Activated naive CD8-positive, alpha-beta T cell (primary cell): ENCODE results near the gene POLQ.
"Not testable (repeated sequence)": the region's sequence is repeated elsewhere in the genome, so short reads cannot be mapped to it uniquely, and the experiment has no call there.

ENCODE experiments used
- H3K27ac Mint-ChIP-seq: one replicate; pipeline ENCODE4 v1.8.0; 2021; ENCODE audit warnings: mixed read lengths
- H3K27me3 Mint-ChIP-seq: one replicate; pipeline ENCODE4 v1.8.0; 2021; ENCODE audit warnings: mixed read lengths
- H3K36me3 Mint-ChIP-seq: one replicate; pipeline ENCODE4 v1.8.0; 2021; ENCODE audit warnings: mixed read lengths
- H3K4me1 Mint-ChIP-seq: one replicate; pipeline ENCODE4 v1.8.0; 2021; ENCODE audit warnings: low read depth, mixed read lengths
- H3K4me3 Mint-ChIP-seq: one replicate; pipeline ENCODE4 v1.8.0; 2021; ENCODE audit warnings: mild to moderate bottlenecking, mixed read lengths
- H3K9me3 Mint-ChIP-seq: one replicate; pipeline ENCODE4 v1.8.0; 2021; ENCODE audit warnings: low read depth, mixed read lengths

Gene POLQ

DNA sequence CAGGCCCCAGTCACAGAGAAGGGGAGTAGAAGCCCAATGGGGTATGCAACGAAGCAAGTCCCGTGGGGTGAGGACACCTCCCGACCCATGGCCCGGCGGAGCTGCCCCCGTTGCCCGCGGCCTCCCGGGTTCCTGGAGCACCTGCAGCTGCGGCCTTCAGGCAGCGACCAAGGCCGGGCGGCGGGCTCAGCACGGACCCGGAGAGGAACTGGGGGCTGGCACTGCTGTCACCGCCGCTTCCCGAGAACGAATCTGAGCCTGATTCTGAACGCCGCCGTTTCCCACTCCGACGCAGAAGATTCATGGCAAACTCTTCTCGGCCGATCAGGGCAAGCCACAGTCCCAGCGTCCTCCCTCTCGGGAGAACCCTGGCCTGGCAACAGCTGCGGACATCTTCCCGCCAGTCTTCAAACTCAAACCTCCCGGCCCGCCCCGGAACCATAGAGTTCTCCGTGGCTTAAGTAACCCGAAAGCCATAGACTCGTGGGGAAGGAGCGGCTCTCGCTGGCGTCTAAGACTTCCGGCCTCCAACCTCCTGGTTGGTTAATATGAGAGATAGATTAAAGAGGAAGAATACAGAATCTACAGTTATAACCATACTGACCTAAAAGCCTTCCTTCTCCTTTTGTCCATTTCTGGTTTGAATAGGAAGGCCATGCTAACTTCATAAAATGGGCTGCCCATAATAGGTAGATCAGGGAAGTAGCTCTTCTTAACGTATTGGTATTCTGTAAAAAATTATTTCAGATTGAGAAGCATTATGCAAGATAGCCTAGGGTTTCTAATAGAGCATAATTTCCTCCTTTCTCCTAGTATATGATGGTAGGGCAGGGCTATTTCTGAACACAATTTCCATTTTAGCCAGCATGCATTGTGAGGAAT, at the start of gene POLQ:
TSS of gene POLQ (minus strand) at position 415 of the 882 bp plus-strand sequence. CDS start at position 304, 111 bp downstream.
- peak within 1 kb of the TSS; percentile 95 for H3K4me3 Mint-ChIP-seq
- no peaks in the 10 kb centered on the region for H3K27me3 Mint-ChIP-seq
- no peaks in the 10 kb centered on the region for H3K36me3 Mint-ChIP-seq
- no peaks in the 10 kb centered on the region for H3K9me3 Mint-ChIP-seq
- peak within 1 kb of the TSS; percentile 96 for H3K27ac Mint-ChIP-seq
- peaks cover 8% of the 10 kb centered on the region for H3K4me1 Mint-ChIP-seq

DNA sequence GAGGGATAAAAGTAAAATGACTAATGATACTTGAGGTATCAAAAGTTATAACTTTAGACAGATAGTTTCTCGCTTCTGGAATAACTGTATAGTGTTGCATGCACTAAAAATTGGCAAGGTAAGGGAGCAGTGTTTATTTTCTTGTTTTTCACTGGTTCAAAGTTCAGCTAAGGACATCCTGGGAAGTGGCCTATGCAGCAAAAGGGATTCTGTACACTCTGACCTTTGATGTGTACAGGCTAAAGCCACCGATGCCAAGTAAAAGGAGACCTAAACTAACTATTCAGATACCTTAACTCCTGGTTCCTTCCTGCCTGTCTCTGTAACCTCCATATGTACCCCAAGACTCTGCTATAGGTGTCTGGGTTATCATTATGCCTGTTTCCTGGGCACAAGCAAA, 49.1 kb upstream of the POLQ start:
- Mint-ChIP-seq H3K36me3 (no peaks in the 10 kb centered on the region), H3K4me3 (no peak overlapping the region), H3K4me1 (no peaks in the 10 kb centered on the region), H3K27me3 (no peaks in the 10 kb centered on the region), H3K9me3 (no peaks in the 10 kb centered on the region), H3K27ac (no peak overlapping the region)

DNA sequence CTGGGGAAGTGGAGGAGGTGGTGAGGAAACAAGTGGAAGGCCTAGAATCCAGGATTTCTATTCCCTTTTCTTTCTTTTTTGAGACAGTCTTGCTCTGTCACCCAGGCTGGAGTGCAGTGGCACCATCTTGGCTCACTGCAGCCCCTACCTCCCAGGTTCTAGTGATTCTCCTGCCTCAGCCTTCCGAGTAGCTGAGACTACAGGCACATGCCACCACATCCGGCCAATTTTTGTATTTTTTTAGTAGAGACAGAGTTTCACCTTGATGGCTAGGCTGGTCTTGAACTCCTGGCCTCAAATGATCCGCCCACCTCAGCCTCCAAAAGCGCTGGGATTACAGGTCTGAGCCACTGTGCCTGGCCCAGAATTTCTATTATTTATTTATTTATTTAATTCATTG, 48.0 kb upstream of the POLQ start:
- not testable (repeated sequence) for H3K4me3 Mint-ChIP-seq, H3K9me3 Mint-ChIP-seq, H3K27me3 Mint-ChIP-seq, H3K4me1 Mint-ChIP-seq, H3K27ac Mint-ChIP-seq, H3K36me3 Mint-ChIP-seq

DNA sequence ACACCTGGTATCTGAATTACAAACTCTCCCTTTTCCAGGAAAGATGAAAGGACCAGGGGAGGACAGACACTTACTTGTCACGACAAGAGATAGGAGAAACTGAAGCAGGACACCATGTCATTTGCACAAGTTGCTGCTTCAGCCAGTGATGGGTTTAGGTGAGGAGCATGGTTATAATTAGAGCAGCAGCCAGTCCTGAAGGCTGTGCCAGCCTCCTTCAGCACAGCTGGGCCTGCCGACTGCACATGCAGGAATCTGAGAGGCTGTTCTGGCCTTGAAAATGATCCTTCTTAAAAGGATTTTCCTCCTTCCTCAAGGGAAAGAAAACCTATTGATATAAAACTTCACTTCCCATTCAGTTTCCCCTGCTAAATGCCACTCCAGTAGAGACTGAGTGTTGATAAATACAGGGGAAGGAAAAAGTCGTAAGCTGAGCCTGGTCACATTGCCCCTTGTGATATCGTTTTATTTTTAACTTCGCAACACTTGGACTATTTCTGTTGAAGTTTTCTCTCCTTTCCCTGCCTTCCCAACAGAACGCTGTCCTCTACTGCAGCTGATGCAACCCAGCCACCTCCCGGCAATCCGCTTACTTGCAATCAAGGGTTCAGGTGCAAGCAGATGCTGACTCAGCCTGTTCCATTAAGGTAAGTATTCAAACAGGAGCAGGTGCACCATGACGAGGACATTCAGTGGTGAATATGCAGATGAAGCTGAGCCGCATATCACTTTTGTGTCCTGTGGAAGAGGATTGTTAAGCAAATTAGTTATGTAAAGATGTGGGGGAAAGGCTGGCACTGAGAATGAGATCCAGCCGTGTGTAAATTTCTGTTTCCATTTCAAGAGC, 47.3 kb upstream of the POLQ start, which contains the start of gene FBXO40:
TSS of gene FBXO40 (plus strand) at position 524 of the 847 bp plus-strand sequence. CDS start 27,197 bp downstream, outside the sequence.
- no peaks in the 10 kb centered on the region for H3K27me3 Mint-ChIP-seq
- no peak within 1 kb of the TSS for H3K4me3 Mint-ChIP-seq
- no peaks in the 10 kb centered on the region for H3K4me1 Mint-ChIP-seq
- H3K27ac Mint-ChIP-seq, result no peak within 1 kb of the TSS
- H3K9me3 Mint-ChIP-seq, result no peaks in the 10 kb centered on the region
- no peaks in the 10 kb centered on the region for H3K36me3 Mint-ChIP-seq

DNA sequence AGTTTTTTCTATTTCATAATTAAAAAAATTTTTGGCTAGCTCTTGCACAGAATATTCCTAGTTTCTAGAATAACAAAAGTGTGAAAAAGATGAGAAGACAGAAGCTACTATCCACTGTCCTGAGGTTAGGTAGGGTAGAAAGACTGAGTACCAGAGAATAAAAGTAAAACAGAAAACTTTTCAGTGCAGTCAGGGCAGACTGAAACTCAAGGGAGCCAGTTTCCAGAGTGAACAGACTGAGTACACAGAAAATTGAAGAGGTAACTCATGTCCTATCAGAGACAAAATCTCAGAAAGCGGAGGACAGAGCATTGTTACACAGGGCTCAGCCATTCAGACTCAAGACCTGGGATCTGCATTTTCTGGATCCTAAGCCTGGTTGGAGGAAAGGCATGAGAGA, 38.6 kb upstream of the POLQ start:
- no peaks in the 10 kb centered on the region for H3K36me3 Mint-ChIP-seq
- H3K4me3 Mint-ChIP-seq, result no peak overlapping the region
- peaks cover 1% of the 10 kb centered on the region for H3K27me3 Mint-ChIP-seq
- no peak overlapping the region for H3K27ac Mint-ChIP-seq
- H3K4me1 Mint-ChIP-seq, result no peaks in the 10 kb centered on the region
- no peaks in the 10 kb centered on the region for H3K9me3 Mint-ChIP-seq

DNA sequence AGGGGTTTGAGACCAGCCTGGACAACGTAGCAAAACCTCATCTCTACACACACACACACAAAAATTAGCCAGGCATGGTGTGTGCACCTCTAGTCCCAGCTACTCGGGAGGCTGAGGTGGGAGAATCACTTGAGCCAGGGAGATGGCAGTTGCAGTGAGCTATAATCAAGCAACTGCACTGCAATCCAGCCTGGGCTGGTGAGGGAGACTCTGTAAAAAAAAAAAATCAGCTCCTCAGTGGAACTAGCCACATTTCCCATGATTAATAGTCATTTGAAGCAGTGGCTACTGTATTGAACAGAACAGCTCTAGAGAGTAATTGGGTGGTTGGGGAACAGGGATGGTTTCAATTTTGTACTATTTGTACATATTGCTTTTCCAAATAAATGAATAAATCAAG, 35.9 kb upstream of the POLQ start:
- H3K27me3 Mint-ChIP-seq, result peaks cover 1% of the 10 kb centered on the region
- no peak overlapping the region for H3K4me3 Mint-ChIP-seq
- H3K4me1 Mint-ChIP-seq, result no peaks in the 10 kb centered on the region
- no peaks in the 10 kb centered on the region for H3K9me3 Mint-ChIP-seq
- H3K27ac Mint-ChIP-seq, result no peak overlapping the region
- H3K36me3 Mint-ChIP-seq, result no peaks in the 10 kb centered on the region

DNA sequence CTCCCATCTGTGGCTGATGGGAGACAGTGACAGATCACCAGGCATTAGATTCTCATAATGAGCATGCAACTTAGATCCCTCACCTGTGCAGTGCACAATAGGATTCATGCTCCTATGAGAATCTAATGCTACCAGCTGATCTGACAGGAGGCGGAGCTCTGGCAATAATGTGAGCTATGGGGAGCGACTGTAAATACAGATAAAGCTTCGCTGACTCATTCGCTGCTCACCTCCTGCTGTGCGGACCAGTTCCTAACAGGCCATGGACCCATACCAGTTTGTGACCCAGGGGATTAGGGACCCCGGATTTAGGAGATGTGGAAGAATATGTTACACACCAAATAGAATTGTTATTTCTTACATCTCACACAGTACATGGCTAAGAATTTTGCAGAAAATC, 28.7 kb upstream of the POLQ start:
- H3K9me3 Mint-ChIP-seq, result no peaks in the 10 kb centered on the region
- no peaks in the 10 kb centered on the region for H3K4me1 Mint-ChIP-seq
- no peak overlapping the region for H3K4me3 Mint-ChIP-seq
- H3K27me3 Mint-ChIP-seq, result no peaks in the 10 kb centered on the region
- H3K36me3 Mint-ChIP-seq, result no peaks in the 10 kb centered on the region
- no peak overlapping the region for H3K27ac Mint-ChIP-seq

DNA sequence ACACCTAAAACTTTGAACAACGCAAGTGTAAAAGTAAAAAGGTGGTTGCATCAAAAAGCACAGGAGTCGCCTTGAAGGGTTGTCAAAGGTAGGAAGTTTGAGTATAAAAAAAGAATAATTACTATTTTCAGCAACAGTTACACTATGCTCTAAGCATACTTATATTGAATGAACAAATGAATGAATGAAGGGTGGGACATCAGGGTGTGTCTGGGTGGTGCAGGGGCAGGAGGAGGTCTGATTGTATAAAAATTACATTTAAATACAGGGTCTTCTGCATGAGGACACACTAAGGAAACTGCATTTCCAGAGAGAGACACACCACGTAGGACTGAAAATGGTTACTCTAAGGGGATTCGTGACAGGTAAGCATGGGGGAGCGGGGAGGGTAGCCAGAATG, 21.9 kb upstream of the POLQ start, which contains the start of gene ARGFX:
TSS of gene ARGFX (plus strand) at position 301 of the 400 bp plus-strand sequence. CDS start 2,765 bp downstream, outside the sequence.
- H3K27ac Mint-ChIP-seq, result no peak within 1 kb of the TSS
- H3K4me3 Mint-ChIP-seq, result no peak within 1 kb of the TSS
- H3K36me3 Mint-ChIP-seq, result no peaks in the 10 kb centered on the region
- H3K9me3 Mint-ChIP-seq, result no peaks in the 10 kb centered on the region
- no peaks in the 10 kb centered on the region for H3K27me3 Mint-ChIP-seq
- no peaks in the 10 kb centered on the region for H3K4me1 Mint-ChIP-seq

DNA sequence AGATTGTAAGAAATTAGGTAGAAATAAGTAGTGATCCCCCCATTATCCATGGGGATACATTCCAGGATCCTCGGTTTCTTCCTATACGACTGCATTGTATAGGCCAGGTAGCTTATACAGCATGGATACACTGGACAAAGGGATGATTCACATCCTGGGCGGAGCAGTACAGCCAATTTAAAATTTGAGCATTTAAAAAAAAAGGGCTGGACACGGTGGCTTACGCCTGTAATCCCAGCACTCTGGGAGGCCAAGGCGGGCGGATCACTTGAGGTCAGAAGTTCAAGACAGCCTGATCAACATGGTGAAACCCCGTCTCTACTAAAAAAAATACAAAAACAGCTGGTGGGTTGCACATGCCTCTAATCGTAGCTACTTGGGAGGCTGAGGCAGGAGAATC, 21.0 kb upstream of the POLQ start:
- H3K4me3 Mint-ChIP-seq, result no peak overlapping the region

DNA sequence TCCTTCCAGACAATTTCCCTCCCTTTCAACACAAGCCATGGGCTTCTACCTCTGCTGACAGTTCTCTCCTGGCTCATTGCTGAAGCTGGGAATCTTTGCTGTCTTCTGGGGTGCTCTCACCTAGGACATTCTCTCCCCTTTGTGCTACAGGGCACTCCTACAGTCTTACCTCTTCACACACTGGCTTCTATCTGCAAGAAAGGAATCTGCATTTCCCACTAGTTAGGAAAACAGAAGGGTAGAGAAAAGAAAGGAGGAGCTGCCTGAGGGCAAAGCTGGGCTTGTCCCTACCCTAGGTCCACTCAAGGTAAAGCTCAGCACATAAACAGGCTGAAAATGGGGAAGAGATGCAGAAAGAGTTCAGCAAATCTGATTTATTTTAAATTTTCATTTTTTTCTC, 16.4 kb upstream of the POLQ start:
- Mint-ChIP-seq H3K4me1 (no peaks in the 10 kb centered on the region), H3K9me3 (no peaks in the 10 kb centered on the region), H3K4me3 (no peak overlapping the region), H3K27me3 (peaks cover 4% of the 10 kb centered on the region), H3K27ac (no peak overlapping the region), H3K36me3 (no peaks in the 10 kb centered on the region)

More for the DNA sequence above, 21.0 kb upstream of the POLQ start:
- Mint-ChIP-seq H3K27me3 (no peaks in the 10 kb centered on the region), H3K9me3 (no peaks in the 10 kb centered on the region), H3K36me3 (no peaks in the 10 kb centered on the region), H3K27ac (no peak overlapping the region), H3K4me1 (no peaks in the 10 kb centered on the region)

DNA sequence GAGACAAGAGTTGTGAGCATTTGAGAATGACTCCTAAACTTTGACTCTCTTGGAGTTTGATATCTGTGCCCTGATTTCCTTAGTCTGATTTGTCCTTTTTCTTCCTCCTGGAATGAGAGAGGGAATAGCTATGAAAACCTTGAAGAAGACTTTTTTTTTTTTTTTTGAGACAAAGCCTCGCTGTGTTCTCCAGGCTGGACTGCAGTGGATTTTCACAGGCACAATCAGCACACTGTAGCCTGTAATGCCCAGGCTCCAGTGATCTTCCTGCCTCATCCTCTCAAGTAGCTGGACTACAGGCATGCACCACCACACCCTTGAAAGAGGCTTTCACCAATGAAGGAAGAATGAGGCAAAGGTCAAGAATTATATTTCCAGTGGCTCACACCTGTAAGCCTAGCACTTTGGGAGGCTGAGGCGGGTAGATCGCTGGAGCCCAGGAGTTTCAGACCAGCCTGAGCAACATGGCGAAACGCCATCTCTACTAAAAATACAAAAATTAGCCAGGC, 11.7 kb upstream of the POLQ start:
- no peak overlapping the region for H3K4me3 Mint-ChIP-seq
- no peaks in the 10 kb centered on the region for H3K4me1 Mint-ChIP-seq
- H3K27ac Mint-ChIP-seq, result no peak overlapping the region
- H3K27me3 Mint-ChIP-seq, result peaks cover 7% of the 10 kb centered on the region
- no peaks in the 10 kb centered on the region for H3K9me3 Mint-ChIP-seq
- no peaks in the 10 kb centered on the region for H3K36me3 Mint-ChIP-seq

DNA sequence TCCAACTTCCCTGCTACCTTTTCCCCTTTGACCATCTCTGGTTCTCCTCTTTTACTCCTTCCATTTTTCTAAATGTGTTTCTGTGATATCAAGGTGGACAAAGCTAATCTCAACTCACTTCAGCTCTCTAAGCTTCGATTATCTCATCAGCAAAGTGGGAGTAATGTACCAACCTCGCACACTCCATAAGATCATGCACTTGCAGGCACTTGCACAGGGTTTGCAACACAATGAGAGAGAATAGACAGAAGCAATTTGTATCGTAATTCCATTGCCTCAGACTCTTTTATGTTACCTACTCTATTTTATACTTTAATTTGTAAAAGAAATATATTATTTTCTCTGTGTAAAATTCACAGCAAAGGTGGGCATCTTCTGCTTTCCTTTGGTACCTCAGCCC, 7.0 kb upstream of the POLQ start:
- Mint-ChIP-seq H3K9me3 (no peaks in the 10 kb centered on the region), H3K4me1 (no peaks in the 10 kb centered on the region), H3K27me3 (peaks cover 5% of the 10 kb centered on the region), H3K36me3 (no peaks in the 10 kb centered on the region), H3K27ac (no peak overlapping the region), H3K4me3 (no peak overlapping the region)

DNA sequence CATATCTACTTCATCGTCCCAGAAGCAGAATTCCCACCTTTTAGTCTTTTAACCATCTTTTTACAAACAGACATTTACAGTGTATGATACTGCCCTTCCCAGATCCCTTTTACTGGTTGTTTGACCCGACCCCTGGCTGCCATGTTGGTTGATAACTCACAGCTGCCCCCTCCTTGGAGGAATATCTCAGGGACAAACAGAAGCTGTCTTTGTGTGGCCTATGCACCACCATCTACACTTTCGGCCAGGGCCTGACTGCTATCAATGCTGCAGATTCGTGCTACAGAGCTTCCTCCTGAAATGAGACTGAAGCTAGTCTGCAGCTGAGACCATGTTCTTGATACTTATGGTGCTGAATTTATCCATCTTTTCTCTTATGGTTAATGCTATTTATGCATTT, 6.6 kb upstream of the POLQ start:
- Mint-ChIP-seq H3K27ac (no peak overlapping the region), H3K36me3 (no peaks in the 10 kb centered on the region), H3K9me3 (no peaks in the 10 kb centered on the region), H3K4me1 (no peaks in the 10 kb centered on the region), H3K4me3 (no peak overlapping the region), H3K27me3 (peaks cover 5% of the 10 kb centered on the region)

DNA sequence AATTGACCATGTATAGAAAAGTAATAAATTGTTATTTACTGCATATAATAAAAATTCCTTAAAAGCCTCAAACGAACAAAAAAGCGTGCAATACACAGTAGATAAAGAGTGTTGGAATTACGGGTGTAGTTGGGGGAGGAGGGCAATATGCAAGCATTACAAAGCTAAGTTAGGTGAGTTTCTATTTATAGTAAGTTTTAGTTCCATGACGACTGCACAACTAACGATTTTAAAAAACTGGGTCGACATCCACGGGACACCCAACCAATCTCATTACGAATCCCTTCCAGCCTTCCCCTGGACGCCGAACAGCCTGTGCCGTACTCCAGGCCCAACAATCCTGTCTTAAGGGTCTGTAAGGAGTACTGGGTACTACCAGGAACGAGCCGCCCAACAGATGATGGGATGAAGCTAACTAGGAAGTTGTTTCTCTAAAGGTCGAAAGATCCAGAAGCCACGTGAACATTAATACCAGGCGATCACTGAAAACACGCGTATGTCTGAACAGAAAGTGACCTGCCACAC, 677 bp downstream of the POLQ start:
- Mint-ChIP-seq H3K27me3 (no peaks in the 10 kb centered on the region), H3K4me3 (peak overlapping the region; percentile 95), H3K9me3 (no peaks in the 10 kb centered on the region), H3K36me3 (no peaks in the 10 kb centered on the region), H3K27ac (peak overlapping the region; percentile 80), H3K4me1 (peaks cover 8% of the 10 kb centered on the region)

DNA sequence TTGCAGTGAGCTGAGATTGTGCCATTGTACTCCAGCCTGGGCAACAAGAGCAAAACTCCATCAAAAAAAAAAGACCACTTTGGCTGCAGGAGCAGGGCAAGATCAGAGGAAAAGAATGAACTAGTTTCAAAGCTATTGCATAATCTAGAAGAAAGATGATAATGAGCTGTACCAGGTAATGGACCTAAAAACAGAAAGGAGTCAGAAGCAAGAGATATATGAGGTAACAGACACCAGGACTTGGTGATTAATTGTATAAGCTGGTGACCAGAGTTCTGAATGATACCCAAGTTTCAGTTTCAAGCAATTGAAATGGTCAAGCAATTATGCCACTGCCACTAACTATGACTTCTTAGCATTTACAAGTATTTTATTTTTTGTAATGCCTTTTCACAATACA, 2.9 kb downstream of the POLQ start:
- Mint-ChIP-seq H3K9me3 (no peaks in the 10 kb centered on the region), H3K4me1 (peaks cover 8% of the 10 kb centered on the region), H3K4me3 (no peak overlapping the region), H3K36me3 (peaks cover 3% of the 10 kb centered on the region), H3K27ac (no peak overlapping the region), H3K27me3 (no peaks in the 10 kb centered on the region)
